Left renal cortex interstitium (tissue), 4 donors: ENCODE measurements around the gene MOB1A. TPM values are rescaled to one million over a fixed set of nuclear protein-coding genes. Genes with fewer than 3 reads are reported as not detected.
"Not testable (repeated sequence)": the region's sequence is repeated elsewhere in the genome, so short reads cannot be mapped to it uniquely, and the experiment has no call there.

Experiments used
- DNase-seq, 4 donors: peaks; one replicate each; pipeline ENCODE4 v3.0.0-alpha.2; 2013; ENCODE audit warnings: low read depth in 4 of 4, low spot score in 2 of 4, missing footprints in 1 of 4
- polyA plus RNA-seq, 4 donors: library from polyadenylated mRNA; unstranded; fragments of 120-200 nt; gene quantifications; one replicate each; pipeline ENCODE4 v1.2.1, GENCODE V29; 2013; ENCODE audit not compliant: insufficient read length in 4 of 4

The MOB1A gene
- polyA plus RNA-seq, 4 donors = 90.0 to 101 (median 97.4) TPM

DNA sequence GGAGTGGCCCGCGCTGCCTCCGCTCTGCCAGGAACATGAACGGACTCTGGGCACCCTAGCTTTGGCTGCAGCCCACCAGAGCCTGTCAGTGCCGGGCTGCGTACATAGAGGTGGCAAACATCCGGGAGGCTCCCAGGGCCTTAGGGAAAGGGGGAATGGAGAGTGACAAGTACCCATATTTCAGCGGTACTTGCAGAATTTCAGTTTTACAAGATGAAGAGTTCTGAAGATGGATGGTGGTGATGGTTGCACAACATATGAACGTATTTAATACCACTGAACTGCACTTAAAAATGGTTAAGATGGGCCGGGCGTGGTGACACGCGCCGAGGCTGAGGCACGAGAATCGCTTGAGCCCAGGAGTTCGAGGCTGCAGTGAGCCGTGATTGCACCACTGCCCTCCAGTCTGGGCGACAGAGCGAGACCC, 20.6 kb upstream of the MOB1A start:
- no peak for DNase-seq

DNA sequence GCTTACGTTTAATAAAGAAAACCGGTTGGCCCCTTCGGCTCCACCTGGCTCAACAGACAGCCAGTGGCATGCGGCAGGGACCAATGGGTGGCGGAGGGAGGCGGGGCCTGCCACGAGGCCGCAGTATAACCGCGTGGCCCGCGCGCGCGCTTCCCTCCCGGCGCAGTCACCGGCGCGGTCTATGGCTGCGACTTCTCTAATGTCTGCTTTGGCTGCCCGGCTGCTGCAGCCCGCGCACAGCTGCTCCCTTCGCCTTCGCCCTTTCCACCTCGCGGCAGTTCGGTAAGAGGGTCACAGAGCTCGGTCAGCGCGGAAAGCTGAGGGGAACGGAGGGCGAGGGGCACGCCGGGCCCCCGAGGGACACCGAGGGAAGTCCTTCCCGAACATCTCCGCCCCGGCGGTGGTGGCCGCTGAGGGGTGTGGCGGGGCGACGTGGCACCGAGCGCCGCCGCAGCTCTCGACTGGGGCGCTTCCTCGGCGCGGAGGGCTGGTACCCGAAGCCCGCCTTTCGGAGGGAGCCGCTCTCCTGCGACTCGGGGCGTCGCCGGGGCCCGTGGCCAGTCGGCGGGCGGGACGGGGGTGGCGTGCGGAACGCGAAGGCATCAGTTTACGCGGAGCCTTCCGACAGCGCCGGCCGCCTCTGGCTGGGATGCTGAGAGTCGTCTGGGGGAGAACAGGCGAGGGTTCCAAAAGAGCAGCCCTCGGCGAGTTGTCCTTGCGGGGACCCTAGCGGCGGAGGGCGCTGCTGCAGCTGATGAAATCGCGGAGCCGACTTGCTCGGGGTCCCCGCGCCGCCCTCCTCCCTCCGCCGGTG, 20.0 kb upstream of the MOB1A start, which contains the start of gene MTHFD2:
TSS of gene MTHFD2 (plus strand) at position 155 of the 814 bp plus-strand sequence. CDS start at position 182, 27 bp downstream.
- DNase-seq = peak; percentile 59 to 82 (median 71)

DNA sequence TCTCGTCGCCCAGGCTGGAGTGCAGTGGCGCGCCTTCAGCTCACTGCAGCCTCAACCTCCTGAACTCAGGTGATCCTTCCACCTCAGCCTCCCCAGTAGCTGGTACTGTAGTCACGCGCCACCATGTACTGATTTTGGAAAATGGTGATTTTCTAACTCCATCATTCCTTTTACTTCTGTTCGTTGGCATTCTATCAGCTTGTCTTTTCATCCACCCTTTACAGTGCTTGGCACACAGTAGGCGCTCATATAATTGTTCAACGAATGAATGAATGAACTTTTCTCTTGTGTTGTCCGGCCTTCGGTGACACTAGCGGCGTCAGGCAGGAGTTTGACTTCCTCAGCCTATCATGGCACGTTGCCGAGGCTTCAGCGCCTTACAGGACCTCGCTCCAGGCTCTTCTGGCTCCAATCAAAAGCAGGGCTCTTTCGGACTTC, 19.4 kb upstream of the MOB1A start:
- DNase-seq = no peak

DNA sequence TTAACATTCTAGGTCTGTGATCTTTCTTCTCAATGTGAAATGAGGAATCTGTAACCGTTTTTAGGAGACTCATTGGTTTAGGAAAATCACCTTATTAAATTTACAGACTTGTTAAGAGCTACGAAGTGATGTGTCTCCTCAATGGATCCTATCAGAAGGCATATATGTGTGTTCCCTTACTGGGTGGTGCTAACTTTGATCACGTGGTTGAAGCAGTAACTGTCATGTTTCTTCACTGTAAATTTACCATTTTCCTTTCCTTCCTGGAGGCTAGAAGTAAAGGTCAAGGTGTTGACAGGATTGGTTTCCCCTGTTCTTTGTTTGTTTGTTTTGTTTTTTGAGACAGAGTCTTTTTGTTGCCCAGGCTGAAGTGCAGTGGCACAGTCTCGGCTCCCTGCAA, 18.4 kb upstream of the MOB1A start:
- no peak for DNase-seq

DNA sequence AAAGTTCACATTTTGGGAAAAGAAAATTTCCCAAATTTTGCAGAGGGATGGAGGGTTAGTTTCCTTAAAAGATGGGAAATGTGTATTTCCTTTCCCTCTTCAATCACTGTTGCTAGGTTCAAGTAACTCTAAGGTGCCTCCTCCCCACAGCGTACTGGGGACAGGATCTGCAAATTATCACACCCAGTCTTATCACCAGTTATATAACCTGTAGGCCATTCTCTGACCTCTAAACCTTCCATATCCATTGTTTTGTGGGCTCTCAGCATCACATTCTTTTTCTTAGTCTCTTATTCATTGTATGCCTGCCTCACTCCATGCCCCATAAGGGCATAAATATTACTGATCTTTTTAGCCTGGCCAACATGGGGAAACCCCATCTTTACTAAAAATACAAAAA, 16.1 kb upstream of the MOB1A start:
- no peak for DNase-seq

DNA sequence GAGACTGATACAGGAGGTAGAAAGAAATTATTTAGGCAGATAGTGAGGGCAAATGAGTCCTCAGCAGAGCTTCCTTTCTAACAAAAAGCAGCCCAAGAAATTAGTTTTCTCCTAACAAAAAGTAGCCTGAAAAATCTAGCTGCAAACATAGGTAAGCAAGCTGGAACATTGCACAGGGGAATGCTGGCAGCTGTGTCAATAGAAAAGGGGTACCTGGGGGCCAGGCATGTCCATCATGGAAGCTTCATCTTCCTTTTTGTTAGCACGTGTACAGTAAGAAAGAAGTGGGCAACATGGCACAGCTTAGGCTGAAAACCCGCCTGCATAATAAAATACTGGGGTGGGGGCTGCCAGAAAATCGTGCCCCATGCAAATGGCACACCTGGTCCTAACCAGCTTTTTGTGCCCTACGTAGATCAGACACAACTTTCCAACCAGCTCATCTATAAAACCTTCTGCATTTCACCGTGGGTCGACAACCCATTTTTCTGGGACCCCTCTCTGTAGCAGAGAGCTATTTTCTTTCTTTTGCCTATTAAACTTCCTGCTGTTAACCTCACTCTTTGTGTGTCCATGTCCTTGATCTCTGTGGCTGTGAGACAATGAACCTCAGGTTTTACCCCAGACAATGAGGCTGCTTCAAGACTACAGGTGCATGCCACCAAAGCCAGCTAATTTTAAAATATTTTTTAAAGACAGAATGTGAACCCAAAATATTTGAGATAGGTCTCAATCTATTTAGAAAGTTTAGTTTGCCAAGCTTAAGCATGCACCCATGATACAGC, 13.1 kb upstream of the MOB1A start:
- DNase-seq = no peak

DNA sequence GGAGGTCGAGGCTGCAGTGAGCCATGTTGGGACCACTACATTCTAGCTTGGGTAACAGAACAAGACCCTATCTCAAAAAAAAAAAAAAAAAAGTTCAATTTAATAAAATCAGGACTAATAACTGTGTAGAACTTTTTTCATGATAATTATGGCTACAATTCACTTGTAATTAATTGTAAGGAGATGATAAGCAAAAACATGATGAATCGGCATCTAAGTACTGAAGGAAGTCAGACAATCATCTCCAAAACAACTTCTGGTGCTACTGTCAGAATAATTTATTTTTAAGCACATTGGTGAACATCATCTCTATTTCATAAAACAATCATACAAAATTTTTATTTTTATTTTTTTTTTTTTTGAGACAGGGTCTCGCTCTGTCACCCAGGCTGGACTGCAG, 10.0 kb upstream of the MOB1A start:
- DNase-seq = no peak

DNA sequence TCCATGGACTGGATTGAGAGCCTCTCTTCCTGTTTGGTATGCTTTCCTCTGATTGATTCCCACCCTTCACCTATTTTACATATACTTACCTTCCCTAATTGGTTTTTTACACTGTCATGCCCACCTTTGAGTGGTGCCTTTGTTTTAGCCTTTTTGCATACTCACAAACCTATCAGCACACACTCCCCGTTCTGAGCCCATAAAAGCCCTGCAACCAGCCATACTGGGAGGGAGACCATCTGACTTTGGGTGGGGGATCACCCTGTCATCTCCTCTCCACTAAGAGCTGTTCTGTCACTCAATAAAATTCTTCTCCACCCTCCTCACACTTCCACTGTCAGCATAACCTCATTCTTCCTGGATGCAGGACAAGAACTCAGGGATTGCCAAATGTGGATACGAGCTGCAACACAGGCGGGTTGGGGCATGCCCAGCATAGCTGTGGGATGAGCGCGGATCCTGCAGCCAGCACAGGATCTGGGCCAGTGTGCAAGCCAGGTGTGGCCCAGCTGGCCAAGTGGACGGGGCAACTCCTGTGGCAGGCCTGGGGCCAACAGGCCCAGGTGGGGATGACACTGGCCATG, 9.4 kb upstream of the MOB1A start:
- no peak for DNase-seq

DNA sequence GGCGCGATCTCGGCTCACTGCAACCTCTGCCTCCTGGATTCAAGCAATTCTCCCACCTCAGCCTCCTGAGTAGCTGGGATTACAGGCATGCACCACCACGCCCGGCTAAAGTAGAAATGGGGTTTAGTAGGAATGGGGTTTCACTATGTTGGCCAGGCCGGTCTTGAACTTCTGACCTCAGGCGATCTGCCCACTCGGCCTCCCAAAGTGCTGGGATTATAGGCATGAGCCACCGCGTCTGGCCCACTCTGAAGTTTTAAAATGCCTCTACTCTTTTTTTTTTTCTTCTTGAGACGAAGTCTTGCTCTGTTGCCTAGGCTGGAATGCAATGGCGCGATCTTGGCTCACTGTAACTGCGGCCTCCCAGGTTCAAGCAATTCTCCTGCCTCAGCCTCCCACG, 8.0 kb upstream of the MOB1A start:
- not testable (repeated sequence) for DNase-seq

DNA sequence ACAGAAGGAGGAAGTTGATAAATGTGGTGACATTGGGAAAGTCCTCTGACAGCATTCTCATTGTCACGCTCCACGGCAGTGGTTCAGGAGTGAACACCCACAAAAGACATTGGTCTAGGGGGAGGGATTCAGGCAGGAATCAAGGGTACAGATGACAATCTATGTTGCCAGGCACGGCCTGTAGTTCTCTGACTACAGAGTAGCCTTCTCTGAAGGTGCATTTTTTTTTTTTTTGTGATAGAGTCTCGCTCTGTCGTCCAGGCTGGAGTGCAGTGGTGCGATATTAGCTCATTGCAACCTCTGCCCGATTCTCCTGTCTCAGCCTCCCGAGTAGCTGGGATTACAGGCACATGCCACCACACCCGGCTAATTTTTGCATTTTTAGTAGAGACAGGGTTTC, 7.4 kb upstream of the MOB1A start:
- DNase-seq = no peak

DNA sequence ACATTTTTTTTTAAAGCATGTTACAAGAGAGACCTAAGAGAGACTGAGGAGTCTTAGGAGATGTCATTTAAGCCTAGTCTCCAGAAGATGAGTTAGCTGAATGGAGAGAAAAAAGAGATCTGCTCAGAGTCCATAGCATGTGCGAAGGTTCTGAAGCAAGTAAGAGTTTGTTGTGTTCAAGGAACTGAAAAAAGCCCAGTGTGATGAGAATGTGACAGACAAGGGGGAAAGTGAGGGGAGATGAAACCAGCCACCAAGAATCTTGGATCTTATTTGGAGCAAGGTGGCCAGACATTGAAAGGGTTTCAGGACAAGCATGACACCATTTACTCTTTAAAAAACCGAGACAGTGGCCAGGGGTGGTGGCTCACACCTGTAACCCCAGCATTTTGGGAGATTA, 5.2 kb upstream of the MOB1A start:
- no peak for DNase-seq

DNA sequence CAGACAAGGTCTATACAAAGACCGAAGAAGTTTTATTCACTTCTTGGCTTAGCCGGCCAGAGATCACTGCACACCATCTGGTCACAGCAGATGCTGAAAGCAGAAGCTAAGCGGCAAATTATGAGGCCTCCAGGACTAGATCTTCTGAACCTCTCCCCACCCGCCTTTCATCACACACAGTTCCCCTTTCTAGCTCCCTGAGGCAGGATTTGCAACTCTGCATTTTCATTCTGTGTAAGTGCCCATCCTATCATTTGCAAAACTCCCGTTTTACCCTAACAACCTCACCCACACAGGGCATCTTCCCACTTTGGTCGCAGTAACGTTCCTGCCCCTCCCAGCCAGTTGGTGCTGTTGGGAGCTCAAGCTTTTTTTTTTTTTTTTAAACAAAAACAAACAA, 3.1 kb upstream of the MOB1A start:
- no peak for DNase-seq

DNA sequence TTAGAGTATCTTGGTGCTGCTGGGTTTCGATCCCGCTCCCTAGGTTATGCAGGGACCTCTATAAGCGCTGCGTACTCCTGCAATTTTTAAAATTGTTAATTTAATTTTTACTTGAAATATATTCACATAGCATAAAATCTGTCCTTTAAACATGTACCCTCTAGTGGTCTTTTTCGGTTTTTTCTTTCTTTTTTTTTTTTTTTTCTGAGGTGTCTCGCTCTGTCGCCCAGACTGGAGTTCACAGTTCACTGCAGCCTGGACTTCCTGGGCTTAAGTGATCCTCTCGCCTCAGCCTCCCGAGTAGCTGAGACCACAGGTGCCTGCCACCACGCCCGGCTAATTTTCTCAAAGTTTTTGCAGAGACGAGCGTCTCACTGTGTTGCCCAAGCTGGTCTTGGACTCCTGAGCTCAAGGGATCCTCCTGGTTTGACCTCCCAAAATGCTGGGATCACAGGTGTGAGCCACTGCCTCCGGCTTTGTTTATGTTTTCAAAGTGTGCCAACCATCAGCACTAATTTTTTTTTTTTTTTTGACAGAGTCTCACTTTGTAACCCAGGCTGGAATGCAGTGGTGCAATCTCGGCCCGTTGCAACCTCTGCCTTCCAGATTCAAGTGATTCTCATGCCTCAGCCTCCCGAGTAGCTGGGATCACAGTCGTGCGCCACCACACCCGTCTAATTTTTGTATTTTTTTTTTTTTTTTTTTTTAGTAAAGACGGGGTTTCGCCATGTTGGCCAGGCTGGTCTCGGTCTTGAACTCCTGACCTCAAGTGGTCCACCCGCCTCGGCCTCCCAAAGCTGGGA, 585 bp upstream of the MOB1A start:
- no peak for DNase-seq

DNA sequence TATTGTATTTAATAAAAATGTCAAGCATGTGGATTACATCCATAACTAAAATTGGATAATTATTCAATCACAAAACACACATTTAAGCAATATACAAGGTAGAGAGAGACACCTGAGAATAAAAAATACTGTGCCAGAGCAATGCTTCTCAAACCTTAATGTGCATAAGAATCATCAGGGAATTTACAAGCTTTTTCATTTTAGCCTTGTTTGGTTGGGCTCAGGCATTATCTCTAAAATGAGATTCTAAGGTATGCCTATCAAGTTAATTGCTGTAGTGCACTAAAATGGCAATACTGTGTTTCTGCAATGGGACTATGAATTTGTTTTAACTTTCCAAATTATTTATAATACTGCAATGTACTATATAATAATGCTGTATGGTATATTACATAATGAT, 983 bp downstream of the MOB1A start:
- no peak for DNase-seq

DNA sequence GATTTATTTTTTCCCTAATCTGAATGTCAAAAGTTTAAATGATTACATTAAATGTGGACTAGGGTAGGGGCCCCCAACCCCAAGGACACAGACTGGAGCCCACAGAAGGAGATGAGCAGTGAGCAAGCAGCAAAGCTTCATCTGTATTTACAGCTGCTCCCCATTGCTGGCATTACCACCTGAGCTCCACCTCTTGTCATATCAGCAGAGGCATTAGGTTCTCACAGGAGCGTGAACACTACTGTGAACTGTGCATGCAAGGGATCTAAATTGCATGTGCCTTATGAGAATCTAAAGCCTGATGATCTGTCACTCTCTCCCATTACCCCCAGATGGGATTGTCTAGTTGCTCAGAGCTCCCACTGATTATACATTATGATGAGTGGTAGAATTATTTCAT, 3.8 kb downstream of the MOB1A start:
- DNase-seq = no peak

DNA sequence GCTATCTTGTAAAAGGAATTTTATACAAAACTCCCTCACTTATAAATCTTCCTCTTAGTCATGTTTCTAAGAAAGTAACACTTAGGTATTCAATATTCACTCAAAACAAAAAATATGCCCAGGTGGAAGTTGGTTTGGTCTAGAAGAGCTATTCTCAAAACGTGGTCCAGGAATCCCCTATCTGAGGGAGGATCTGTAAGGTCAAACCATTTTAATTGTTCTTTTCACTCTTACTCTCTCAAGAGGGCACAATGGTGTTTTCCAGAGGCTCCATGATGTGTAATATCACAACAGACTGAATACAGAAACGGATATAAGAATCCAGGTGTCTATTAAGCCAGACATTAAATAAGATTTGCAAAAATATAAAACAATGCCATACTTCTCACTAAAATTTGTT, 9.9 kb downstream of the MOB1A start:
- no peak for DNase-seq

DNA sequence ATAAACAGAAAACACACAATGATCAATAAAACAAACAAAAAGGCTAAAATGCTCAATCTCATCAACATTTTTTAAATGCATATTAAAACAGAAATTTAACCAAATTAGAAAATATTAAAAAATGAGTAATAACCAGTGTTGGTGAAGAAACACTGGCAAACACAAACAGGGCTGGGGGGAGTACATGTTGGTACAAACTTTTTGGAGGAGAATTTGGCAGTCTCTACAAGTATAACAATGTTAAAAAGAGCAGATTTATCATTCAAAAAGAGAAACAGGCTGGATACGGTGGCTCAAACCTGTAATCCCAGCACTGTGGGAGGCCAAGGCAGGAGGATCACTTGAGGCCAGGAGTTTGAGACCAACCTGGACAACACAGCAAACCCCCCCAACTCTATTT, 13.9 kb downstream of the MOB1A start:
- DNase-seq = no peak

DNA sequence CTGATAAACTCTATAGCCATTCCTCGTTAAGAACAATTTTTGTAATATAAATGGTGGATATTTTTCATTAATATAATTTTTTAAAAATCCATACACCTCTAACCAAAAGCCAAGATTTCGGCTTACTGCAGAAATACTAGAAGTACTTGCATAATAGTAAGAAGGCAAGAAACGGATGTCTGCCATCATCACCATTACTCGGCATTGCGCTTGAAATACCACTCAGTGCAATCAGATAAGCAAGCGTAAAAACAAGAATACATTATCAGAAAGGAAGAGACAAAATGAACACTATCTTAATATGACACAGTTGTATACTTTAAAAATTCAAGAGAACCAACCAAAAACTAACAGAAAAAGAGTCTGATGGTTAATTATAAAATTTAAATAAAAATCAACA, 15.7 kb downstream of the MOB1A start:
- DNase-seq = no peak

DNA sequence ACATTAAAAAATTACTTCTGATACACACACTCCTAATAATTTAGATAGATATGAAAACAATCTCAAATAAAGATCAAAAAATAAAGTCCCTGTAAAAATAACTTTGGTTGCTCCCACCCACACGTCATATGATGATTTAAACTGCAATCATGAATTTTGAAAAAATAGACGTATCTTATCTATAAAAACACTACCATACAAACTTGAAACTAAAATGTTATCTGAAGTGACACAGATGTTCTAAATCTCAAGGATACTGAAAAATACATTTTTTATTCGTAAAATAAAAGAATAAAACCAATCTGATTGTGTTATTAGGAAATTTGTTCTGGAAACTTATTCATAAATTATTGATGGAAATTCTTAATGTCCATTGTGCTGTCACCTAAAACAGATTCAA, 22.8 kb downstream of the MOB1A start:
- DNase-seq = no peak

DNA sequence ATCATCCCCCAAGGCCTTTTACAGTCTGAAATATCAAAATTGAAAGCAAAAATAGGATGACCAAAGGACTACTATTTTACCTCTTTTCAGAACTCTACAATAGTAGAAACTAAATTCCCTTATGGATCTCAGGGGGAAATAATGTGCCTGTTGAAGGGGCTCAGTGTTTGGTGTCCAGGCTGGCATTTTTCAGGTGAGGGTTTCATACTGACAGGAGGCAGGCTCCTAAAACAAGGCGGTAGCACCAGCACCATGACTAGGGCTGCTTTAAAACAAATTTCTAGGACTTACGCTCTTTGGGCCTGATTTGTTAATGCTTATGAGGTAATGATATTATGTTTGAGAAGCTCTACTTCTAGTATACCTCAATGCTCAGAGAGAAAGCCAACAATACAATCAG, 25.7 kb downstream of the MOB1A start:
- no peak for DNase-seq
